K562 (cell line): Measurements from ENCODE around the gene IDH1. TPM values are rescaled to one million over a fixed set of nuclear protein-coding genes. Genes with fewer than 3 reads are reported as not detected.
A peak's percentile ranks its signal among the peaks of the same experiment; 100 is the strongest.

Experiments used
- CHD1 ChIP-seq: fragments of 200-600 bp; sonication (generic); IDR thresholded peaks from one replicate; pipeline ENCODE4 v1.6.1; 2012; ENCODE audit warnings: mild to moderate bottlenecking, moderate library complexity, low read length, inconsistent platforms
- CHD2 ChIP-seq: IDR thresholded peaks from 2 replicates; pipeline ENCODE4 v1.6.1; 2011; ENCODE audit warnings: low read depth, low read length
- CREM ChIP-seq: IDR thresholded peaks from 2 replicates; pipeline ENCODE4 v1.6.1; 2014; ENCODE audit warnings: antibody characterized with exemption, low read depth
- E2F6 ChIP-seq, 2 experiments: IDR thresholded peaks; 2 replicates each; pipeline ENCODE4 v1.6.1; 2011; ENCODE audit warnings: borderline replicate concordance in 1 of 2, control low read depth in 1 of 2, low read depth in 1 of 2, low read length in 1 of 2, mild to moderate bottlenecking in 1 of 2, mixed read lengths in 1 of 2, moderate library complexity in 1 of 2; ENCODE audit not compliant: insufficient read depth in 1 of 2, insufficient read length in 1 of 2, poor library complexity in 1 of 2, severe bottlenecking in 1 of 2; ENCODE audit errors: extremely low read depth in 1 of 2
- HCFC1 ChIP-seq: IDR thresholded peaks from 2 replicates; pipeline ENCODE4 v1.6.1; 2012; ENCODE audit warnings: low read depth, low read length, improper control_type of control experiment
- KDM5B ChIP-seq: fragments of 200-600 bp; sonication (generic); IDR thresholded peaks from 2 replicates; pipeline ENCODE4 v1.6.1; 2012; ENCODE audit warnings: low read depth, mild to moderate bottlenecking, moderate library complexity, low read length, control low read depth, inconsistent platforms; ENCODE audit not compliant: insufficient replicate concordance
- MYC ChIP-seq, 2 experiments: fragments of 250-450 bp in 1 of 2; sonication (Bioruptor Pico) in 1 of 2; IDR thresholded peaks; 2 replicates each; pipeline versions ENCODE4 v1.5.1 to v1.6.1; 2012 to 2021; ENCODE audit warnings: low read depth in 2 of 2, borderline replicate concordance in 1 of 2, improper control_type of control experiment in 1 of 2, low read length in 1 of 2, mild to moderate bottlenecking in 1 of 2, moderate library complexity in 1 of 2
- NCOA4 ChIP-seq: fragments of 450-650 bp; IDR thresholded peaks from 2 replicates; pipeline ENCODE4 v1.6.1; 2018; ENCODE audit warnings: mild to moderate bottlenecking; ENCODE audit not compliant: partially characterized antibody
- POLR2H ChIP-seq: IDR thresholded peaks from 2 replicates; pipeline ENCODE4 v1.6.1; 2016; ENCODE audit warnings: missing genetic modification characterization, low read depth, mild to moderate bottlenecking, control low read depth, missing compliant biosample characterization, moderate library complexity
- PTBP1 ChIP-seq: fragments of 200-400 bp; formaldehyde crosslinking; IDR thresholded peaks from 2 replicates; pipeline ENCODE4 v1.6.1; 2017; ENCODE audit warnings: low read depth, low read length
- RBBP5 ChIP-seq: fragments of 200-600 bp; sonication (generic); IDR thresholded peaks from 2 replicates; pipeline ENCODE4 v1.6.1; 2012; ENCODE audit warnings: borderline replicate concordance, mild to moderate bottlenecking, low read length, control low read depth, inconsistent platforms; ENCODE audit not compliant: insufficient read depth, poor library complexity, severe bottlenecking
- RREB1 ChIP-seq: fragments of 250-450 bp; sonication (Bioruptor Pico); IDR thresholded peaks from 2 replicates; pipeline ENCODE4 v1.4.0; 2020
- SUPT5H ChIP-seq: fragments of 450-650 bp; IDR thresholded peaks from 2 replicates; pipeline ENCODE4 v1.6.1; 2016
- XRCC5 ChIP-seq: fragments of 200-400 bp; formaldehyde crosslinking; IDR thresholded peaks from 2 replicates; pipeline ENCODE4 v1.6.1; 2017; ENCODE audit warnings: low read depth, mild to moderate bottlenecking, low read length
- ZNF174 ChIP-seq: fragments of 250-450 bp; sonication (Bioruptor Pico); IDR thresholded peaks from 2 replicates; pipeline ENCODE4 v1.4.0; 2020; ENCODE audit warnings: mild to moderate bottlenecking
- ZNF584 ChIP-seq: fragments of 200-800 bp; sonication (Bioruptor generic); IDR thresholded peaks from 2 replicates; pipeline ENCODE4 v1.6.1; 2016; ENCODE audit warnings: low read depth, mild to moderate bottlenecking, missing genetic modification characterization, missing compliant biosample characterization
- ZNF639 ChIP-seq, 2 experiments: fragments of 200-800 bp in 1 of 2; sonication (Bioruptor generic) in 1 of 2; sonication (generic) in 1 of 2; formaldehyde crosslinking in 1 of 2; IDR thresholded peaks in 1 of 2; conservative IDR thresholded peaks in 1 of 2; 2 replicates each; pipeline versions ENCODE4 v1.5.0 to v1.6.1; 2016 to 2020; ENCODE audit warnings: missing compliant biosample characterization in 1 of 2, missing genetic modification characterization in 1 of 2, missing genetic modification reagents in 1 of 2
- polyA plus RNA-seq, 8 experiments: library from polyadenylated mRNA; depleted of rRNA in 4 of 8; stranded (reverse) in 5 of 8; unstranded in 3 of 8; fragments of >200 nt; fragmentation: Nextera tagmentation in 2 of 8; fragmentation: Illumina TruSeq in 1 of 8; extraction: Ambion mirVana in 2 of 8; extraction: Trizol in 1 of 8; gene quantifications; 2 replicates each; pipeline versions ENCODE4 v1.2.1 to v1.2.3, GENCODE V29; 2011 to 2014; ENCODE audit warnings: inconsistent platforms in 1 of 8, missing spikeins in 1 of 8
- total RNA-seq, 7 experiments: library from RNA; depleted of rRNA in 6 of 7; stranded (reverse); fragments of >200 nt in 6 of 7; fragmentation: Illumina TruSeq in 2 of 7; extraction: Trizol in 2 of 7; gene quantifications; 2 replicates each; pipeline versions ENCODE4 v1.2.1 to v1.2.3, GENCODE V29; 2011 to 2021; ENCODE audit warnings: low replicate concordance in 1 of 7

The IDH1 gene
- total and polyA plus RNA-seq, 9 of the 15 experiments (the other 6 are each of a cell fraction or from before 2014, with no cell fraction given) = 61.9 to 194 (median 101) TPM

GRCh38 chr2:208265801-208266552 lies 11.1 kb upstream of the IDH1 start, which contains the start of gene PIKFYVE (continued):
- TF ChIP-seq KDM5B = peak; percentile 11
- TF ChIP-seq PTBP1 = no peak
- TF ChIP-seq MYC (IDR thresholded peaks at IDR 0.05; ENCODE audit: low read depth, low read length) = peak; percentile 75; the same call in 1 of the 2 replicates
- TF ChIP-seq MYC (CRISPR knock-in tag; IDR thresholded peaks at IDR 0.05; ENCODE audit: borderline replicate concordance, low read depth) = no peak
- no peak for TF ChIP-seq ZNF584 (CRISPR knock-in tag)
- no peak for TF ChIP-seq CHD1
- TF ChIP-seq RBBP5 = peak; percentile 25
- TF ChIP-seq HCFC1 = peak; percentile 61
- TF ChIP-seq E2F6 (IDR thresholded peaks at IDR 0.05; ENCODE audit: borderline replicate concordance in 1 of 2, extremely low read depth in 1 of 2, insufficient read depth in 1 of 2, insufficient read length in 1 of 2, low read depth in 1 of 2, low read length in 1 of 2, poor library complexity in 1 of 2, severe bottlenecking in 1 of 2) = peak; percentile 38 to 39
- TF ChIP-seq CHD2 = no peak
- no peak for TF ChIP-seq POLR2H (tag)
- TF ChIP-seq ZNF639 (CRISPR knock-in tag; conservative IDR thresholded peaks at IDR 0.05 in 1 of 2, IDR thresholded peaks at IDR 0.05 in 1 of 2) = 0 out of 4 replicates have a peak, but pooled peaks of 1 of the 2 experiments have one; percentile 71
- peak; percentile 81 for TF ChIP-seq SUPT5H
- peak; percentile 90; the same call in 1 of the 2 replicates for TF ChIP-seq RREB1 (CRISPR knock-in tag)
- no peak for TF ChIP-seq ZNF174
- peak; percentile 84 for TF ChIP-seq NCOA4
- peak; percentile 96 for TF ChIP-seq XRCC5
- peak; percentile 88 for TF ChIP-seq CREM
